ENCODE results near the gene CLCC1.

Gene CLCC1

GRCh38 chr1:108916788-108917187 lies 46.5 kb downstream of the CLCC1 start:
- DNase-seq (ENCODE audit: low read depth) = no peak

Data from CMK (cell line).